H1 (cell line): ENCODE measurements around the gene ZNF614. TPM values are rescaled to one million over a fixed set of nuclear protein-coding genes. Genes with fewer than 3 reads are reported as not detected.

ENCODE experiments used
- CHD2 ChIP-seq: IDR thresholded peaks from 2 replicates; pipeline ENCODE4 v1.6.1; 2012; ENCODE audit warnings: low read length, improper control_type of control experiment
- CHD7 ChIP-seq: fragments of 300-600 bp; sonication (generic); IDR thresholded peaks from 2 replicates; pipeline ENCODE4 v1.7.1; 2012; ENCODE audit warnings: low read length, moderate library complexity, mild to moderate bottlenecking, inconsistent platforms; ENCODE audit not compliant: insufficient replicate concordance
- CTCF ChIP-seq, 3 experiments: IDR thresholded peaks; 1 replicate in 2 of 3; 2 replicates in 1 of 3; pipeline versions ENCODE4 v1.5.1 to v1.6.1; 2011; ENCODE audit warnings: low read length in 3 of 3, mild to moderate bottlenecking in 3 of 3, inconsistent platforms in 2 of 3, low read depth in 1 of 3, moderate library complexity in 1 of 3; ENCODE audit not compliant: insufficient read depth in 1 of 3; ENCODE audit errors: control extremely low read depth in 1 of 3
- POLR2A ChIP-seq, 2 experiments: IDR thresholded peaks; 1 replicate in 1 of 2; 2 replicates in 1 of 2; pipeline ENCODE4 v1.6.1; 2011; ENCODE audit warnings: low read depth in 2 of 2, low read length in 2 of 2, mild to moderate bottlenecking in 2 of 2; ENCODE audit errors: control extremely low read depth in 1 of 2
- SAP30 ChIP-seq: fragments of 300-600 bp; sonication (generic); IDR thresholded peaks from 2 replicates; pipeline ENCODE4 v1.7.1; 2012; ENCODE audit warnings: low read length, moderate library complexity, mild to moderate bottlenecking, inconsistent platforms; ENCODE audit not compliant: insufficient read depth, insufficient replicate concordance
- SUZ12 ChIP-seq: fragments of 200-600 bp; sonication (generic); IDR thresholded peaks from 2 replicates; pipeline ENCODE4 v1.6.1; 2012; ENCODE audit warnings: mild to moderate bottlenecking, inconsistent platforms, low read length, moderate library complexity, mixed read lengths
- polyA plus RNA-seq, 7 experiments: library from polyadenylated mRNA; depleted of rRNA in 3 of 7; stranded (reverse) in 5 of 7; unstranded in 2 of 7; fragments of >200 nt in 5 of 7; fragments of 200-250 nt in 2 of 7; gene quantifications; 1 replicate in 5 of 7; 2 replicates in 1 of 7; 4 replicates in 1 of 7; pipeline versions ENCODE4 v1.2.1 to v1.2.3, GENCODE V29; 2011 to 2013; ENCODE audit warnings: missing spikeins in 2 of 7, mixed read lengths in 2 of 7
- total RNA-seq: library from RNA; stranded (reverse); fragmentation: NEBNext Ultra II Directional; extraction: Animal tissue kit (Norgen Biotek cat#: 25700); gene quantifications from 2 replicates; pipeline ENCODE4 v1.2.1, GENCODE V29; 2021

The ZNF614 gene
- total and polyA plus RNA-seq, 2 of the 8 experiments (the other 6 are each of a cell fraction or from before 2014, with no cell fraction given), result 4.7 to 18.7 TPM

GRCh38 chr19:52048555-52049501 is 20.6 kb upstream of the ZNF614 start, which contains the start of gene ZNF432 (continued):
- TF ChIP-seq CHD7, result no peak
- TF ChIP-seq CTCF (IDR thresholded peaks at IDR 0.05; ENCODE audit: control extremely low read depth in 1 of 3, insufficient read depth in 1 of 3, low read depth in 1 of 3, low read length in 3 of 3), result peak in 1 of 3 experiments; percentile 5; a peak in 1 of 4 replicates
- TF ChIP-seq CHD2, result peak; percentile 51
- peak; percentile 12 for TF ChIP-seq SAP30
- TF ChIP-seq POLR2A (IDR thresholded peaks at IDR 0.05; ENCODE audit: control extremely low read depth in 1 of 2, low read depth in 2 of 2, low read length in 2 of 2), result peak; percentile 71 to 78; a peak in 2 of 3 replicates
- no peak for TF ChIP-seq SUZ12
